Glomerular visceral epithelial cell (primary cell): ENCODE measurements around the gene SH3TC1.
A peak's percentile ranks its signal among the peaks of the same experiment; 100 is the strongest.

Experiments used
- DNase-seq: peaks from one replicate; pipeline ENCODE4 v3.0.0-alpha.2; 2016; ENCODE audit errors: extremely low spot score

The SH3TC1 gene

DNA sequence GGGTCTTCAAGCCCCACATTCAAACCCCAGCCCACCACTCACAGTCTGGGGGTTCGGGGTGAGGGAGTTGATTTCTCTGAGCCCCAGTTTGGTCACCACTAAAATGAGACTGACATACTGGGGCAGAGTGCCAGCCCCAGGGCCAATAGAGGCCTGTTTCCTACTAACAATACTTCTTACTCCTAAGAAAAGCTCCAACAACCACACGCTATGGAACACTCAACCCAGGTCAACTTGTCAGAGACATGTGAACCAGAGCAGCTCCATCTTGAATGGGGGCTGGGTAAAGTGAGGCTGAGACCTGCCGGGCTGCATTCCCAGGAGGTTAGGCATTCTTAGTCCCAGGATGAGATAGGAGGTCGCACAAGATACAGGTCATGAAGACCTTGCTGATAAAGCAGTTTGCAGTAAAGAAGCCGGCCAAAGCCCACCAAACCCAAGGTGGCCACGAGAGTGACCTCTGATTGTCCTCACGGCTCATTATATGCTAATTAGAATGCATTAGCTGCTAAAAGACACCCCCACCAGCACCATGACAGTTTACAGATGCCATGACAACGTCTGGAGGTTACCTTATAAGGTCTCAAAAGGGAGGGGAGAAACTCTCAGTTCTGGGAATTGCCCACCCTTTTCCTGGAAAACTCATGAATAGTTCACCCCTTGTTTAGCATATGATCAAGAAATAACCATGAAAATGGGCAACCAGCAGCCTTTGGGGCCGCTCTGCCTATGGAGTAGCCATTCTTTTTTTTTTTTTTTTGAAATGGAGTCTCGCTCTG lies 43.9 kb downstream of the SH3TC1 start:
- no peak for DNase-seq

DNA sequence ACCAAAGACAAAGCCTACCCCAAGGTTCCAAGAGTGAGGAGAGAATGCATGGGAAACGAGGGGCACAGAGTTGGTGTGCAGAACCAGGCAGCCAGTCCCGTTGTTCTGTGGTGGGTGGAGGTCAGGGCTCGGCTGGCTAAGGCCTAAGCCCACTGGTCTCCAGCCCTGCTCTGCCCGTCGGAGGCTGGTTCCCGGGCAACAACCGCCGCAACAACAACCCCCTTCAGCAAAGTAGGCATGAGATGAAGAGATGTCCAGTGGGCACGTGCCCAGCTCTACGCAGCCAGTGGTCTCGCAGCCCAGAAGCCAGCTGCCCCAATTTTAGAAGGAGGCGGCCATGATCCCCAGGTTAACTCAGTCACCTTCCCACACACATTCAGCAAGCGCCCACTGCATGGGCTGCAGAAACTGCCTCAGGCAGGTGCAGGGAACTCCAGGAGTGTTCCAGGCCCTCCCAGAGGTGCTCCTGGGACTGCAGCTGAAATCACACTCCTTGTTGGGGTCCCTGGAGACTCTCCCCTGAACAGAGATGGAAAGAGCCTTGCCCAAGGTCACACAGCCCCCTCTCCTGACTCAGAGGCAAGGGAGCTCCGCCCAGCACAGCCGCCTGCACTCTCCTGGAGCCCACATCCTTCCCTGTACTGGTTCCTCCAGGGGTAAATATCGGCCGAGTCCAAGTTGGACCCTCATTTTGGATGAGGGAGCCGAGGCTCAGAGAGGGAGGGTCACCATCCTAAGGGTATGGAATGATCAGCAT lies 45.1 kb downstream of the SH3TC1 start:
- DNase-seq, result no peak

DNA sequence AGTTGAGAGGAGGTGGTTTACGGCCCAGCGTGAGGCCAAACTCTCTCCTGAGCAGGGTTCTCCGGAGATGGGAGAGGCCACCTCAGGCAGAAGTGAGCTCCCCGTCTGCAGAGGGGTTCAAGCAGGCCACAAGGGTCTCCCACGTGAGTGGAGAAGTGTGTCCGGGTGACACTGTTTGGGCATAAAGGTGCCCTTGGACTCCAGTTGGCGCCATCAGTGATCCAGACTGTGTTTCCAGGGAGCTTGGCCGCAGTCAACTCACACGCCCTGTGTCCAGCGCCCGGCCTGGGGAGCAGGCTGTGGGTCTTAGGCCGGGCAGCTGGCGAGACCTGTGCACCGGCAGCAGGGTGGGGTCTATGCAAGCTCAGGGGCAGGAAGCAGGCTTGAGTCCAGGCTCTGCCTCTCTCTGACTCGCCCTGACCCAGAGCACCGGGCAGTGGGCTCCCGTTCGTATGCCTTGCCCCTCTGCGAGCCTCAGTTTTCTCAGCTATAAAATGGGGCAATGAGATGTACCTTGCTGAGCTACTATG lies 45.9 kb downstream of the SH3TC1 start:
- no peak for DNase-seq

DNA sequence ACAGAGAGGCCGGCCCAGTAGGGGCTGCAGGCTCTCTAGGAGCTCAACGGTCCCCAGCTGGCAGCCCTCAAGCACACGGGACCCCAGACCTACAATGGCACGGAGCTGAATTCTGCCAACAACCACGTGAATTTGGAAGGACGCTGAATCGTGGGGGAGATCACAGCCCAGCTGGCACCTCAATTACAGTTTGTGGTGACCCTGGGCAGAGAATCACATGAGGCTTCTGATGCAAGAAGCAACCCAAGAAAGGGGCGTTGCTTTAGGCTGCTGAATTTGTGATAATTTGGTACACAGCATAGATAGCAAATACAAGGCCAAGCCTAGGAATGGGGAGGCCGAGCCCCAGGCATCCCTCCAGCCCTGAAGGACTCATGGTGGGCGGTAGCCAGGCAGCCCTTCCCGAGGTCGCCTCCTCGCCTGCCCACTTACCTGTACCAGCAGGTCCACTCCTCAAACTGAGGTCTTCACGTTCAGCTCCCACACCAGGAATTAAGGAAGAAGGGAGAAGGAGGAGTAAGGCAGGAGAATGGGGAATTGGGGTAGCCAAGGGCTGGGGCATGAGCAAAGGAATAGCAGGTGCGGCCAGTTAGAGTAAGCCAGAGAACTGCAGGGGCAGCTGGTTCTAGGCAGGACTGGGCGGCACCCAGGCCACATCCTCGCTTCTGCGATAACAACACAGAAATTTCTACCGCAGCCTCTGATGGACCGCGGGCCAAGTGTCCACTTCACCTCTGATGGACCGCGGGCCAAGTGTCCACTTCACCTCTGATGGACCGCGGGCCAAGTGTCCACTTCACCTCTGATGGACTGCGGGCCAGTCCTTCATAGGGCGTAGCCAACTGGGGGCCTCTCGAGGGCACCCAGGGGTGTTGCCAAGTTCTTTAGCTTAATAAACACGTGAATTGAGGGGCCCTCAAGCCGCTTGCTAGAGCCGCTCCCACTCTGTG lies 47.1 kb downstream of the SH3TC1 start:
- DNase-seq, result no peak

DNA sequence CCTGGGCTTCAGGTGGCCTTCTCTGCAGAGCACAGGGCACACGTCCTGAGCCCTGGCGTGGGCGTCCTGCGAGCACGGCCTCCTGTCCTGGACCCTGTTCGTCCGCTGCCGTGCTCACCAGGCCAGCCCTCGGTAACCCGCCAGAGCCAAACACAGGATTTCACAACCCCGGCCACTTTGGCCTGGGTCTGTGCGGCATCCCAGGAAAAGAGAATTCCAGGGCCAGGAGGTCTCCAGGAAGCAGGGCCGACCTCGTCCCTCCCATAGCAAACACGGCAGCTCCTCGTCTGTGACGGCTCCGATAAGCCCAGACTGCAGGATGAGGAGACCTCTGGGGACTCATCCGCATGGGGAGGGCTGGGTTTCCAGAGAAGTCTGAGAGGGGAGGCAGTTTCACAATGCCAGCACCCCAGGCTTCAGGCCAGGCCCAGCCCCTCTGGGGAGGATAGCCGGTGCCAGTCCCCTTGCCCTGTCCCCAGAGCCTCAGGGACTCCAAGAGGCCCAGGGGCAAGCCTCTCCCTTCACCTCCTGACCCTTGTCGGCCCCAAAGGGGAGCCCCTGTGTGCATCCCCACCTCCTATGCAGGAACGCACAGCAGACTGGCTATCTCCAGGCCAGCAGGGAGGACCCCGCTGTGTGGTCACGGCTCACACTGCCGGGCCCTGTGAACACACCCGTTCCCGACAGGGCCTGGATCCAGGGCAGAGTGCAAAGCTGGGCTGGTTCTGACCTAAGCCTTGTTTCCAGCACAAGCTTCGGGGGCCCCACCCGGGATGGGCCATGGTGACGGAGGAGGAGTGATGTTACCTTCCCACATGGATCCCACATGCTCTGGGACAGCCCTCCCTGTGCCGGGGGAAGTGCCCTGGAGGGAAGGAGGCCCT lies 48.2 kb downstream of the SH3TC1 start:
- DNase-seq, result no peak

DNA sequence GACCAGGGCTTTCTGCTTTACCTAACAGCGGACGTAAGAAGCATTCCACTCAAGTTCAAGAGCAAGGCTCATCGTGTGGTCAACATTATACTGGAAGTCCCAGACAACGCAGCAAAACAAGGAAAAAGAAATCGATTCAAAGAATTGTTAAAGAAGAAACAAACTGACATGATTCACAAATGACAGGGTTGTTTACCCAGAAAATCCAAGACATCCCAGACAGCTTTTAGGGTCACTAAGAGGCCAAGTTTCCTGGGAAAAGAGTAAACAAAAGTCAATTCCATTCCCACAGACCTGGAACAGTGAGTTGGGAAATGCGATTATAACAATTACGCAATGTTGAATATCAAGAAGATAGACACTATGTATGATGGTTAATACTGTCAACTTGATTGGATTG lies 49.0 kb downstream of the SH3TC1 start:
- no peak for DNase-seq

DNA sequence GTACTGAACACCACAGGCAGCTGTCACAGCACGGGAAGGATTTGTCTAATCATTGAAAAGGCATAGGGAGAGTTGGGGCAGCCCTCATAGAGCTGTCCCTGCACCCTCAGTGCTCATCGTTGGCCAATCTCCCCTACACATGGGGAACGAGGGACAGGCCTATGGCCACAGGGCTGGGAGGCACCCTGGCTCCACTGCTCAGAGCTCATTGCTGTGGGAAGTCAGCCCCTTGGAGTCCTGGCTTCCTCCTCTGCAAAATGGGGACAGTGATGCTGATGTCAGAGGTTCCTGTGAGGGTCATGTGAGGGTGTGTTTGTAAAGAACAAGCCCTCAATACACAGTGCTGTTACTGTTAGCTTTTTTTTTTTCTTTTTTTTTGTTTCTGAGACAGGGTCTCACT lies 51.1 kb downstream of the SH3TC1 start:
- no peak for DNase-seq

DNA sequence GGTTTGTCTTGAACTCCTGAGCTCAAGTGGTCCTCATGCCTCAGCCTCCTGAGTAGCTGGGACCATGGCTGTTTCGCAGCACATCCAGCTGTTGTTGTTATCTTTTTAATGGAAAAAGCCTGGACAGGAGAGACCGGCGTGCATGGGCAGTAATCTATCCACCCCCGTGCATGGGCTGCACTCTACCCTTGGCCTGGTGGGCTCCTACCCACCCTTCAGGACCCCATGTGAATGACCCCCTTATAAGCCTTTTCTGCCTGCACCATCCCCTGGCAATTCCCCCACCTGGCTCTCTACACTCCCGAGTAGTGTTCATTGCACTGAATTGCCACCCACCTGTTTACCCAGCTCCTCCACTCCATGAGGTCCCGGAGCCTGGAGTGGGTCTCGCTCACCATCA lies 51.5 kb downstream of the SH3TC1 start:
- DNase-seq, result no peak

DNA sequence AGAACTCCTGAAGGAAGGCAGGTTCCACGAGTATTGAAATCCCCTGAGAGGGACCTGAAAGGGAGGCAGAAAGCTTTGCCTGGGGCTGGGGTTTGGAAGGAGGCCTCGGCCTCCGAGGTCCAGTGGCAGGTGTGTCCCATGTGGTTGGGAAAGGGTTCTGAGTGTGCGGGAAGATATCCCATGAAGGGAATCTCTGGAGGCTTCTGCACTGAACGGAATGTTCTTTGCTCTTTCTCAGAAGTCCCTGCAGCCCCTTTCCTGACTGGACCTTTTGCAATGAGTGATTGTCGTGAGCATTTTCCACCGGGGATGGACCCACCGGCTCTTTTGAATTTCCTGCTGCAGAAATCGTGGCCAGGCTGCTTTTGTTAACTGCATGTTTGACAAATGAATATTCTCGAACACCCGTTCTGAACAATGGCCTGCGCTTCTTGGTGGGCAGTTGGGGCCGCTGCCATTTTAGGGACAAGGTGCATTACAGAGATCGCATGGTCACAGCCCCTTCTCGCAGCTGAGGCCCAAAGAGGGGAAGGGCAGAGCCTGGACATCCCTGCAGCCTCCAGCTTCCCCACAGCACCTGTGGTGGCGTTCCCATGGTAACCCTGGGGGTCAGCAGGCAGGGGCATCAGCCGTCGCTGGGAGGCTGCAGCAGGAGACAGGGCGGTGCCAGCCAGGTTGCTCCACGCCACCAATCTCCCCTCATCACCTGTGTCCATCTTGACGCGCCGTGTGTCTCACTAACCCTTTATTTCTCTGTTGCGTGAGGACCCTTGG lies 52.2 kb downstream of the SH3TC1 start:
- DNase-seq, result no peak

DNA sequence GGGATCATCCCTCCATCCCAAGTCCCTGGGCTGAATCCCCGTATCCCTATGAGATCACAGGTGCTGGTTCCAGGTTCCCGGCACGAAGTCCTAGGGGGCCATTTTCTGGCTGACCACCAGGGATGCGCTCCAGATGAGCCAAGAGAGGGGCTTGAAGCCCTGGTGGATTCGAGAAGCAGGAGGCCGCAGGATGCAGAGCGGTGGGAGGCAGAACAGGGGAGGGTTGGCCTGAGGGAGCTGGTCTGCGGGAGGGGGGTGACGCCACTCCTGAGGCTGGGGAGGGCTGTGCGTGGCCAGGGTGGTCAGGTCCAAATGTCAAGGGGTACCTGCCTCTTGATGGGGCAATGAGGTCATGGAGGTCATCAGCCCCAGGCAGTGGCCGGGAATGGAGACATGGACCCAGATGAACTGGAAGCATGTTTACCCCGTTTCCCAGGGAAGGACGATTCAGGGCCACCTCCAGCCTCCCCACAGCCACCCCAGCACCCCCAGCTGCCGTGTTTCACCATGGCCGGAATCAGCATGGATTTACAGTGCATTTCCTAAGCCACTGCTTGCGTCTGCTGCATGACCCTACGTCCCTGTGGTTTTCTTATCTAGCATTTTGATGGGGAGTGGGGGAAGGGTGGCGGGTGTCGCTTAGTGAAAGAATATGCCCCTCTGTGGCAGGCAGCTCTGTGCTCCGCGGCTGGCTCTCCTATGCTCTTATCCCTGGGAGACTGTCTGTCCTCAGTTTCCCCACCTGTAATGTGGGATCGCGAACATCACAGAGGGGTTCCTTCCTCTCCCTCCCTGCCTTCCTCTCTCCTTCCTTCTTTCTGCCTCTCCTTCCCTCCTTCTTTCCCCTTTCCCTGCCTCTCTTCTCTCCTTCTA lies 53.4 kb downstream of the SH3TC1 start:
- DNase-seq, result no peak

DNA sequence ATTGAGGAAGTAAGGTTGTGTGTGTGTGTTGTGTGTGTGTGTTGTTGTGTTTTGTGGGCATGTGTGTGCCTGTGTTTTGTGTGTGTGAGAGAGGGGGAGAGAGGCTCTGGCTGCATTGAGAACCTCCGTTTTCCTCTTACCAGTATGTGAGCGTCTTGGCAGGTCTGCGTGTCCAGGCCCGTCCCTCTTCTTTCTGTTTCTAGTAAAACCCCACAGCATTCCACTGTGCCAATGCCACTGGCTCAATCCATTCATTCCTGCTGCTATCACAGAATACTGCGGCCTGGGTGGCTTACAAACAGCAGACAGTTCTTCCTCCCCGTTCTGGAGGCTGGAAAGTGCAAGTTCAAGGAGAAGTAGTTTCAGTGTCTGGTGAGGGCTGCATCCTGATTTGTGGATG lies 55.0 kb downstream of the SH3TC1 start:
- DNase-seq, result no peak

DNA sequence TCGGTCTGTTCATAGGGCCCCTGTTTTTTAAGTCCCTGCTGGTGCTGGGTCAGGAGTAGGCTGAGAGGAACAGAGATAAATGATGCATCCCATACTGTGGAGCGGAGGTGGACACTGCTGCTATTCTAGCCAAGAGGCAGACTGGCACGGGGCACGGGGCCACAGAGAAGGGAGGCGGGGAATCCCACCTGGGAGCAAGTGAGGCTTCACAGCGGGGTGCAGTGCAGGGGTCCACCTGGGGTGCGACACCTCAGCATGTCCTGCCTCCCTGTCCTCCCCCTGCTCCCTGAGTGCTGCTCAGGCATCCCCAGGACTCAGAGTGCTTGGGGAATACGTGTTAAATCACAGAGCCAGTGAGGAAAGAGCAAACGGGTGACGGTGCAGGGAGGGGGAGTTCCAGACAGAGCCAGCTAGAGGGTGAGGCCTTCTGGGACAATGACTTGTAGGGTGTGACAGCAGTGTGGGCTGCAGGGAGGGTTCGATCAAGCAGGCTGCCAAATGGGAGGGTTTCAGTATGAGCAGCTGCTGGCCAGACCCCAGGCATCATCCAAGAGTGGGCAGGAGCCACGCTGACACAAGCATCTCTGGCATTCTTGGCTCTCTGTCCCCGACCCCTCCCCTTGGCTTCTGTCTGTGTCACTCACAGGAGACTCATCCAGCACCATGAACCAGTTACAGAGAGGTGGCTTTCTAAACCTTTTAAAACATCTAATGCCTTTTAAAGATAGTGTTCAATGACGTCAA lies 56.8 kb downstream of the SH3TC1 start:
- no peak for DNase-seq

DNA sequence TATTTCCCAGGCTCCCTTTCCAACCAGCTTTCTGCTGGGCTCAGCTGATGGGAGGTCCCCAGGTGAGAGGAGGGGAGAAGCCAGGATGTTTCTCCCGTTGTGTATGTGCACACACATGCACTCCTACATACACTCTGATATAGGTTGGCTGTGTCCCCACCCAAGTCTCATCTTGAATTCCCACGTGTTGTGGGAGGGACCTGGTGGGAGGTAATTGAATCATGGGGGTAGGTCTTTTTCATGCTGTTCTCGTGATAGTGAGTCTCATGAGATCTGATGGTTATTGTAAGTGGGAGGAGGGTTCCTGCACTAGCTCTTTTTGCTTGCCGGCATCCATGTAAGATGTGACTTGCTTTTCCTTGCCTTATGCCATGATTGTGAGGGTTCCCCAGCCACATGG lies 58.8 kb downstream of the SH3TC1 start:
- no peak for DNase-seq

DNA sequence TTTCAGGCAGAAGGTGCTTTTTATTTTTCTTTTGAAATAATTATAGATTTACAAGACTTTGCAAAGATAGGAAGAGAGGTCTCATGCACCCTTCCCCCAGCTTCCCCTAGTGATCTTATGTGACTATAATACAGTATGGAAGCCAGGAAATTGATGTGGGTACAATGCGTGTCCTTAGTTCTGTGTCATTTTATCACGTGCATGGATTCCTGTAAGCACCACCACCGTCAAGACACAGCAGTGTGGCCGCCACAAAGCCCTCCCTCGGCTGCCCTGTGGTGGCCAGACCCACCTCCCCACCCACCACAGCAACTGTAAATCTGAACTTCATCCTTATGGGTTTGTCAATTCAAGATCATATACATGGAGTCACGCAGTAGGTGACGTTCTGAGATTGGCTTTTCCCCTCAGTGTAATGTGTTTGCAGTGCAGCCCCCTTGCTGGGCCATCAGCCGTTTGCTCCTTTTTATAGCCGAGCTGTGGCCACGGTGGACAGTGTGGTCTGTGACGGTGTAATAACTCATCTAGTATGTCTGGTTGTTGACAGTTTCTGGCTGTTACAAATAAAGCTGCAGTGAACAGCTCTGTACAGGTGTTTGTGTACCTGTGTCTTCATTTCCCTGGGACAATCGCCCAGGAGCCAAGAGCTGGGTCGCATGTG lies 59.6 kb downstream of the SH3TC1 start:
- DNase-seq, result no peak

DNA sequence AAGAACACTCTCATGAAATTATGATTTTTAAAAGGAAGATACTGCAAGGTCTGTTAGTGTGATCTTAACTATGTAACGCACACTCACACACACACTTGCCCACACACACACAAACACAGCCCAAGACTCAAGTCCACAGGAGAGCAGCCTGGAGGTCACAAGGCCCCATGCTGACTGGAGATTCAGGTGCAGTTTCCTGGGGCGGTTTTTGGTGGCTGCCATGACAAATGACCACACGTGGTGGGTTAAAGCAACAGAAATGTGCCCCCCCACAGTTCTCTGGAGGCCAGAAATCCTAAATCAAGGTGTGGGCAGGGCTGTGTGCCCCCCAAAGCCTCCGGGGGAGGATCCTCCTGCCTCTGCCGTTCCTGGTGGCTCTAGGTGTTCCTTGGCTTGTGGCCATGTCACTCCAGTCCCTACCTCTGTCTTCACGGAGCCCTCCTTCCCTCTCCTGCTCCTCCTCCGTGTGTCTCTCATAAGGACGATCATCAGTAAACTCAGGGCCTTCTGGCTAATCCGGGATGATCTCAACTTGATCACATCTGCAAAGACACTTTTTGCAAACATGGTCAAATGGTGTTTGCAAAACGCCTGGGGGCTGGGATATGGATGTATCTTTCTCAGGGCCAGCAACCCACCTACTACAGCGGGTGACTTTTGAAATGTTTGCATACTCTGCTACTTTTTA lies 60.8 kb downstream of the SH3TC1 start:
- no peak for DNase-seq

DNA sequence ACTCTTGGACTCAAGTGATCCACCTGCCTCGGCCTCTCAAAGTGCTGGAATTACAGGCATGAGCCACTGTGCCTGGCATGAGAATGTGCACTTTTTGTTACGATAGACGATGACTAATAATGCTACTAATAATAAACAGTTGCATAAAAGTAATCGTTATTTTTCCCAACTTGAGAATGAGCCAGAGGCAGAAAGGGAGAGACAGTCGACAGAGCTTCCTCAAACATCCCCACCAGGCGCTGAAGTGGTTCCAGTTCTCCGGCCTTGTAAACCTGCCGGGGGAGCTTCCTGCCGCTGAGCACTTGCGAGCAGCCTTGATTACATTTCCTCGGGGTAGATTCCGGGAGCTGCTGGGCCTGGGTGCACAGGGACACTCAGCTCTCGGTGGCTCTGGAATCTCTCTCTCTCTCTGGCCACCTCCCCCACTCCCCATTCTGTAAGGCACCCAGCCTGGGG lies 61.6 kb downstream of the SH3TC1 start:
- DNase-seq, result no peak

DNA sequence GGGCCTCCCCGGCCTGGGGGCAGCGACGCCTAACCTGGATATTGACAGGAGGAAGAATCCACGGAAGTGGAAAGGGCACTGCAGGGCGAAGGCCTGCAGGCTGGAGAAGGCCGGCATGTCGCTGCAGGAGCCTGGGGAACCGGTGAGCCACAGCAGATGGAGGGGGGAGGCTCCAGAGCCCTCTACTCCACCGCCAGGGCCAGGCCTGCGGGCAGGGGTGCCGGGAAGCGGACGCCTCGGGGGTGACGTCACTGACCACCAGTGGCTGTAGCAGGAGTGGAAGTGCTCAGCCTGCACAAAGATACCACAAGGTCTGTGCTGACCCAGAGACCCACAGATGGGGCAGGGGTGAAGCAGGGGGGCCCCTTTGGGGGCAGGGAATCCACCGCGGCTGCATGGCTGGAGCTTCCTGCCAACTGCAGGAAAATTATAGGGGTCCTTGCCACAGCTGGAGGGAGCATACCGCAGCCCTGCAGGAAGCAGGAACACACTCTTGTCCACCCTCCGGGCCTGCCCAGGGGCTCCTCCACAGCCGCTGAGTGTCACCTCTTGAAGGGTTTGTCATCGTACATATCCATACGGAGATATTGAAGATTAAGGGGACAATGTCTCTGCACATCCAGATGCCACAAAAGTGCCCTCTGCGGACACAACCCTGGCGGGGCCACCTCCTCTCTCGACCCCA lies 62.9 kb downstream of the SH3TC1 start:
- peak; percentile 88 for DNase-seq
